Progenitor cell of endocrine pancreas (in vitro differentiated cells): ENCODE data around the gene SNX14. TPM values are rescaled to one million over a fixed set of nuclear protein-coding genes. Genes with fewer than 3 reads are reported as not detected.
"Not testable (repeated sequence)": the region's sequence is repeated elsewhere in the genome, so short reads cannot be mapped to it uniquely, and the experiment has no call there.

Source experiments
- DNase-seq: peaks from one replicate; pipeline ENCODE4 v3.0.0; 2021; ENCODE audit warnings: low spot score; ENCODE audit not compliant: unreplicated experiment
- H3K27ac Mint-ChIP-seq: 2 replicates; pipeline ENCODE4 v1.8.0; 2021; ENCODE audit warnings: mild to moderate bottlenecking, moderate library complexity, mixed read lengths
- H3K27me3 Mint-ChIP-seq: 2 replicates; pipeline ENCODE4 v1.8.0; 2021; ENCODE audit warnings: mixed read lengths
- H3K36me3 Mint-ChIP-seq: 2 replicates; pipeline ENCODE4 v1.8.0; 2022; ENCODE audit warnings: mixed read lengths; ENCODE audit not compliant: insufficient read depth
- H3K4me1 Mint-ChIP-seq: 2 replicates; pipeline ENCODE4 v1.8.0; 2021; ENCODE audit warnings: low read depth, mixed read lengths
- H3K4me3 Mint-ChIP-seq: 2 replicates; pipeline ENCODE4 v1.8.0; 2021; ENCODE audit warnings: low read depth, mild to moderate bottlenecking, moderate library complexity, mixed read lengths
- H3K9me3 Mint-ChIP-seq: 2 replicates; pipeline ENCODE4 v1.8.0; 2021; ENCODE audit warnings: low read depth, mixed read lengths
- CTCF ChIP-seq: fragments of 200-600 bp; sonication (generic); IDR thresholded peaks from one replicate; pipeline ENCODE4 v1.5.0; 2021; ENCODE audit warnings: antibody characterized with exemption, mild to moderate bottlenecking; ENCODE audit not compliant: unreplicated experiment
- total RNA-seq: library from RNA; stranded (reverse); gene quantifications from 2 replicates; pipeline ENCODE4 v1.2.1, GENCODE V29; 2021

The SNX14 gene
- total RNA-seq, 1 donor from 2014 or later, result 88.3 TPM

GRCh38 chr6:85569323-85569722, 24.3 kb downstream of the SNX14 start:
- Mint-ChIP-seq H3K4me1 (no peaks in the 10 kb centered on the region), H3K27me3 (no peaks in the 10 kb centered on the region), H3K36me3 (peaks cover 9% of the 10 kb centered on the region), H3K9me3 (no peaks in the 10 kb centered on the region), H3K4me3 (no peak overlapping the region), H3K27ac (no peak overlapping the region)
- no peak for DNase-seq
- TF ChIP-seq CTCF, result no peak

- peaks cover 12% of the 10 kb centered on the region for H3K36me3 Mint-ChIP-seq
- no peaks in the 10 kb centered on the region for H3K27me3 Mint-ChIP-seq
- no peak overlapping the region for H3K27ac Mint-ChIP-seq
- TF ChIP-seq CTCF, result no peak
- no peak for DNase-seq
- no peak overlapping the region for H3K4me3 Mint-ChIP-seq
- H3K9me3 Mint-ChIP-seq, result no peaks in the 10 kb centered on the region
- H3K4me1 Mint-ChIP-seq, result no peaks in the 10 kb centered on the region
Measured at GRCh38 chr6:85568411-85568810, 25.2 kb downstream of the SNX14 start.

- Mint-ChIP-seq H3K27me3 (no peaks in the 10 kb centered on the region), H3K9me3 (no peaks in the 10 kb centered on the region), H3K4me3 (no peak overlapping the region), H3K27ac (no peak overlapping the region), H3K36me3 (peaks cover 15% of the 10 kb centered on the region), H3K4me1 (no peaks in the 10 kb centered on the region)
- no peak for DNase-seq
- TF ChIP-seq CTCF, result no peak
Measured at GRCh38 chr6:85565736-85566135, 27.9 kb downstream of the SNX14 start.

- not testable (repeated sequence) for H3K4me3 Mint-ChIP-seq, DNase-seq, H3K9me3 Mint-ChIP-seq, H3K4me1 Mint-ChIP-seq, H3K27ac Mint-ChIP-seq, H3K27me3 Mint-ChIP-seq
- H3K36me3 Mint-ChIP-seq, result peaks cover 14% of the 10 kb centered on the region
Measured at GRCh38 chr6:85564223-85564622, 29.4 kb downstream of the SNX14 start.

GRCh38 chr6:85561750-85562357, 31.8 kb downstream of the SNX14 start:
- no peak overlapping the region for H3K27ac Mint-ChIP-seq
- no peaks in the 10 kb centered on the region for H3K9me3 Mint-ChIP-seq
- no peak for DNase-seq
- TF ChIP-seq CTCF, result no peak
- peaks cover 13% of the 10 kb centered on the region for H3K36me3 Mint-ChIP-seq
- no peak overlapping the region for H3K4me3 Mint-ChIP-seq
- no peaks in the 10 kb centered on the region for H3K4me1 Mint-ChIP-seq
- no peaks in the 10 kb centered on the region for H3K27me3 Mint-ChIP-seq

GRCh38 chr6:85556992-85557668, 36.5 kb downstream of the SNX14 start:
- Mint-ChIP-seq H3K4me3 (no peak overlapping the region), H3K36me3 (peaks cover 16% of the 10 kb centered on the region), H3K4me1 (no peaks in the 10 kb centered on the region), H3K27ac (peak overlapping the region; percentile 3), H3K9me3 (no peaks in the 10 kb centered on the region), H3K27me3 (no peaks in the 10 kb centered on the region)
- no peak for DNase-seq
- TF ChIP-seq CTCF, result no peak
